Fibroblast of mammary gland (primary cell): ENCODE results near the gene OMD.

Experiments
- DNase-seq: peaks from one replicate; pipeline ENCODE4 v3.0.0-alpha.2; 2010; ENCODE audit warnings: low read depth
- H3K4me3 ChIP-seq: 2 replicates; pipeline ENCODE4 v1.5.1; 2011; ENCODE audit warnings: low read depth, mild to moderate bottlenecking, low read length, moderate library complexity; ENCODE audit not compliant: control insufficient read depth
- TF ChIP-seq, protein P1 (sequence below): conservative IDR thresholded peaks from 2 replicates; pipeline ENCODE4 v1.5.1; 2011; ENCODE audit warnings: low read depth, low read length, inconsistent platforms; ENCODE audit not compliant: control insufficient read depth, insufficient read depth

OMD gene

GRCh38 chr9:92435263-92435662 is 11.0 kb upstream of the OMD start:
- TF ChIP-seq, protein P1, sequence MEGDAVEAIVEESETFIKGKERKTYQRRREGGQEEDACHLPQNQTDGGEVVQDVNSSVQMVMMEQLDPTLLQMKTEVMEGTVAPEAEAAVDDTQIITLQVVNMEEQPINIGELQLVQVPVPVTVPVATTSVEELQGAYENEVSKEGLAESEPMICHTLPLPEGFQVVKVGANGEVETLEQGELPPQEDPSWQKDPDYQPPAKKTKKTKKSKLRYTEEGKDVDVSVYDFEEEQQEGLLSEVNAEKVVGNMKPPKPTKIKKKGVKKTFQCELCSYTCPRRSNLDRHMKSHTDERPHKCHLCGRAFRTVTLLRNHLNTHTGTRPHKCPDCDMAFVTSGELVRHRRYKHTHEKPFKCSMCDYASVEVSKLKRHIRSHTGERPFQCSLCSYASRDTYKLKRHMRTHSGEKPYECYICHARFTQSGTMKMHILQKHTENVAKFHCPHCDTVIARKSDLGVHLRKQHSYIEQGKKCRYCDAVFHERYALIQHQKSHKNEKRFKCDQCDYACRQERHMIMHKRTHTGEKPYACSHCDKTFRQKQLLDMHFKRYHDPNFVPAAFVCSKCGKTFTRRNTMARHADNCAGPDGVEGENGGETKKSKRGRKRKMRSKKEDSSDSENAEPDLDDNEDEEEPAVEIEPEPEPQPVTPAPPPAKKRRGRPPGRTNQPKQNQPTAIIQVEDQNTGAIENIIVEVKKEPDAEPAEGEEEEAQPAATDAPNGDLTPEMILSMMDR = no peak
- no peak for DNase-seq
- no peak overlapping the region for H3K4me3 ChIP-seq

GRCh38 chr9:92432972-92433548 is 8.8 kb upstream of the OMD start:
- H3K4me3 ChIP-seq = no peak overlapping the region
- no peak for DNase-seq
- TF ChIP-seq, protein P1 = no peak

DNA sequence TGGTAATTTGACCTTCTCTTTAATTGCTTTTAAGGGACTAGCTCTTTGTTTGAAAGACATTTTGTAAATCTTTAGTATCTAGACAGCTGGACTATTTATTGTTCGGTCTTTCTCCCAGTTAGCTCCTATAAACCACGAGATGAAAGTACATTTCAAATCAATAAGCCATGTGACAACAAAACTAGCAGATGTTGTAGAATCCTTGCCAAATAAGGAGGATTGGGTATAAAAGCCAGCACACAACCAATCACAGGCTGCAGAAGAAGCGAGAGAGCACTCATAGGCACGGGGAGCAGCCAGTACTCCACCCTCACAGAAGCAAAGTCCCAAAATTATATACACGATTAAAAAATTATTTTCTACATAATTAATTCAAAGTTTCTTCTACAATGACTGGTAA is 8.1 kb upstream of the OMD start:
- no peak overlapping the region for H3K4me3 ChIP-seq
- TF ChIP-seq, protein P1 = no peak
- peak; percentile 64 for DNase-seq

GRCh38 chr9:92429836-92430235 is 5.6 kb upstream of the OMD start:
- no peak for DNase-seq
- no peak overlapping the region for H3K4me3 ChIP-seq
- TF ChIP-seq, protein P1 = no peak

DNA sequence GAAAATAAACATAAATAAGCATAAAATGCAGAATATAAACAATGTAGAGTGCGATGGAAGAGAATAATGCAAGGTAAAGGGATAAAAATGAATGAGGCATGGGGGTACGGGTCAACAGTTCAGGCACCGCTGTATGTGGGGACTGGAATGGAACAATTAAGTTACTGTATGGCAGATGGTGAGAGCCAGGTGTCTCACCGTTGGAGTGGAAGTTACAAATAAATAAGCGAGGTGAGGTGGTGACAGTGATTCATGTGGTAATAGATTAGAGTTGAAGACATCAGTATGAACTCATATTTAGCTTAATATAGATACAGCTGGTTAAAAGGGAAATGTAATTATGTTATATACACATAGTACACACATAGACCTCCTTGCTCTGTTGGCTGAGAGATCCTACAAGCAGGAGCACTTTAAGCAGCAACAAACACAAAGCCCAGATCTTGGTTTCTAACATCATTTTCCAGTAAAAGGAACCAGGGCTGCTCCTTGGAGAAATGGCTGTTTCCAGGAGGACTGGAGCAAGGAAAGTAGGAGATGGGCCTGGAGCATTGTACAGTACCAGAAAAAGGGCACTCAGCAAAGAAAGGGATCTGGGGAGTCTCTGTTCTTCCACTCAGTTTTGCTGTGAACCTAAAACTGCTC is 2.4 kb upstream of the OMD start:
- DNase-seq = no peak
- no peak overlapping the region for H3K4me3 ChIP-seq
- TF ChIP-seq, protein P1 = no peak

DNA sequence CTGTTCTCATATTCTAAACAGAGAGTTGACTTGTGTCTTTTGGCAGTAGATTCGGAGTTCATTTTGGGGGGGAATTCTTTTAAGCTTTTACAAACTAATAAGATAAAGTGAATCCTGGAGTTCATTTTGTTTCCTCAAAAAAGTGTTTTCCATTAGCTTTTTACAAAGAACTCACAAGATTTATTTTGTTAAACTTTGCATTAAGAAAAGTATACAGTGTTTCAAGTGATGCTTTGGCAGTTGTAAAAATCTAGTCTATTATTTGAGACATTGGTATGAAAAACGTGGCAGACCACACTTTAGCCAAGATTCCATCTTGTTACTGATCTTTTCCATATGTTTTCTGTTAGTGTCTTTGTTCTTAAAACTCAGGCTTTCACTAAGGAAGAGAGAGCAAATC is 1.2 kb upstream of the OMD start:
- H3K4me3 ChIP-seq = no peak overlapping the region
- TF ChIP-seq, protein P1 = no peak
- DNase-seq = peak; percentile 60
